SK-N-SH (cell line): ENCODE results near the gene PIGB. TPM values are rescaled to one million over a fixed set of nuclear protein-coding genes. Genes with fewer than 3 reads are reported as not detected.

Experiments used
- CTCF ChIA-PET: fragments of 300-600, 350-600 bp; formaldehyde crosslinking; extraction: SDS; loops from one replicate; lab custom pipeline; 2021; lab: Yijun Ruan, JAX
- POLR2A ChIA-PET: fragments of 350-600 bp; sonication (Branson Sonifier 250); formaldehyde crosslinking; extraction: SDS; loops from one replicate; lab custom pipeline; 2020; ENCODE audit warnings: antibody characterized with exemption, inconsistent platforms; lab: Yijun Ruan, JAX
- DNase-seq: peaks from one replicate; pipeline ENCODE4 v3.0.0; 2012
- H2AFZ ChIP-seq: fragments of 200-600 bp; sonication (generic); 2 replicates; pipeline ENCODE4 v1.8.1; 2016; ENCODE audit warnings: antibody characterized with exemption, mild to moderate bottlenecking, low read depth
- H3F3A ChIP-seq: fragments of 200-600 bp; sonication (generic); replicated peaks from 2 replicates; pipeline ENCODE3; 2016; ENCODE audit warnings: antibody characterized with exemption, mild to moderate bottlenecking; ENCODE audit not compliant: insufficient read depth
- H3K27ac ChIP-seq, 2 experiments: fragments of 200-500 bp in 1 of 2; fragments of 200-600 bp in 1 of 2; sonication (Bioruptor generic) in 1 of 2; sonication (generic), shearing (Covaris generic) in 1 of 2; 2 replicates each; pipeline versions ENCODE4 v1.5.1 to v1.6.1; 2014 to 2016; ENCODE audit warnings: low read depth in 2 of 2, inconsistent platforms in 1 of 2, low read length in 1 of 2, mild to moderate bottlenecking in 1 of 2, mixed read lengths in 1 of 2
- H3K27me3 ChIP-seq: fragments of 200-600 bp; sonication (generic), shearing (Covaris generic); 2 replicates; pipeline ENCODE4 v1.6.1; 2016; ENCODE audit warnings: mixed run types; ENCODE audit not compliant: insufficient read depth
- H3K36me3 ChIP-seq, 2 experiments: fragments of 200-500 bp in 1 of 2; fragments of 200-600 bp in 1 of 2; sonication (Bioruptor generic) in 1 of 2; sonication (generic) in 1 of 2; replicated peaks in 1 of 2; 2 replicates each; pipeline versions ENCODE3 to v1.5.1; 2014 to 2016; ENCODE audit warnings: low read length in 1 of 2, mild to moderate bottlenecking in 1 of 2; ENCODE audit not compliant: insufficient read depth in 2 of 2, control insufficient read depth in 1 of 2
- H3K4me1 ChIP-seq, 2 experiments: fragments of 200-500 bp in 1 of 2; fragments of 200-600 bp in 1 of 2; sonication (Bioruptor generic) in 1 of 2; sonication (generic), shearing (Covaris generic) in 1 of 2; 2 replicates each; pipeline versions ENCODE4 v1.5.1 to v1.6.1; 2014 to 2016; ENCODE audit warnings: low read depth in 1 of 2, low read length in 1 of 2, mixed run types in 1 of 2; ENCODE audit not compliant: insufficient read depth in 2 of 2, control insufficient read depth in 1 of 2
- H3K4me2 ChIP-seq: fragments of 200-600 bp; sonication (generic), shearing (Covaris generic); 2 replicates; pipeline ENCODE4 v1.6.1; 2017; ENCODE audit warnings: mixed run types
- H3K4me3 ChIP-seq, 2 experiments: fragments of 200-500 bp in 1 of 2; fragments of 200-600 bp in 1 of 2; sonication (Bioruptor generic) in 1 of 2; sonication (generic), shearing (Covaris generic) in 1 of 2; 2 replicates each; pipeline versions ENCODE4 v1.5.1 to v1.8.1; 2014 to 2016; ENCODE audit warnings: low read depth in 2 of 2, inconsistent platforms in 1 of 2, low read length in 1 of 2, mild to moderate bottlenecking in 1 of 2, mixed read lengths in 1 of 2, moderate library complexity in 1 of 2
- H3K79me2 ChIP-seq: fragments of 200-600 bp; sonication (generic); 2 replicates; pipeline ENCODE4 v1.8.1; 2017; ENCODE audit warnings: mild to moderate bottlenecking; ENCODE audit not compliant: insufficient read depth
- H3K9ac ChIP-seq: fragments of 200-600 bp; sonication (generic); 2 replicates; pipeline ENCODE4 v1.6.1; 2017; ENCODE audit warnings: mixed run types
- H3K9me2 ChIP-seq: fragments of 200-600 bp; sonication (generic); 2 replicates; pipeline ENCODE4 v1.6.1; 2017; ENCODE audit warnings: mixed run types
- H3K9me3 ChIP-seq: fragments of 200-600 bp; sonication (generic); 2 replicates; pipeline ENCODE4 v1.6.1; 2017; ENCODE audit warnings: mixed run types, mild to moderate bottlenecking, moderate library complexity
- H4K20me1 ChIP-seq: fragments of 200-600 bp; sonication (generic); 2 replicates; pipeline ENCODE4 v1.6.1; 2017; ENCODE audit warnings: mild to moderate bottlenecking, mixed run types; ENCODE audit not compliant: insufficient read depth
- CHD2 ChIP-seq: fragments of 150-350 bp; IDR thresholded peaks from 2 replicates; pipeline ENCODE4 v1.6.1; 2018; ENCODE audit warnings: low read length; ENCODE audit not compliant: partially characterized antibody
- CTCF ChIP-seq: fragments of 200-600 bp; sonication (generic); IDR thresholded peaks from 2 replicates; pipeline ENCODE4 v1.6.1; 2017; ENCODE audit warnings: antibody characterized with exemption, mild to moderate bottlenecking, moderate library complexity
- EP300 ChIP-seq, 2 experiments: IDR thresholded peaks; 2 replicates each; pipeline versions ENCODE4 v1.4.0 to v1.6.1; 2012; ENCODE audit warnings: borderline replicate concordance in 1 of 2, low read depth in 1 of 2, low read length in 1 of 2
- FOXM1 ChIP-seq: IDR thresholded peaks from 2 replicates; pipeline ENCODE4 v1.4.0; 2012; ENCODE audit warnings: low read depth, mild to moderate bottlenecking
- GABPA ChIP-seq: IDR thresholded peaks from 2 replicates; pipeline ENCODE4 v1.4.0; 2012; ENCODE audit warnings: low read depth, mild to moderate bottlenecking
- JUND ChIP-seq: IDR thresholded peaks from 2 replicates; pipeline ENCODE4 v1.4.0; 2012
- MAX ChIP-seq: IDR thresholded peaks from 2 replicates; pipeline ENCODE4 v1.4.0; 2012; ENCODE audit warnings: low read depth
- MXI1 ChIP-seq: IDR thresholded peaks from 2 replicates; pipeline ENCODE4 v1.6.1; 2012; ENCODE audit warnings: mild to moderate bottlenecking, low read depth, low read length, improper control_type of control experiment
- NRF1 ChIP-seq: IDR thresholded peaks from 2 replicates; pipeline ENCODE4 v1.6.1; 2012; ENCODE audit warnings: low read depth, mild to moderate bottlenecking, low read length
- PBX3 ChIP-seq: IDR thresholded peaks from 2 replicates; pipeline ENCODE4; 2012
- POLR2AphosphoS5 ChIP-seq: IDR thresholded peaks from 2 replicates; pipeline ENCODE4 v1.6.1; 2012; ENCODE audit warnings: low read depth, low read length
- RCOR1 ChIP-seq: fragments of 150-350 bp; IDR thresholded peaks from 2 replicates; pipeline ENCODE4 v1.6.1; 2017; ENCODE audit warnings: antibody characterized with exemption, low read length
- RFX5 ChIP-seq: IDR thresholded peaks from 2 replicates; pipeline ENCODE4 v1.6.1; 2012; ENCODE audit warnings: mild to moderate bottlenecking, improper control_type of control experiment, low read length
- RXRA ChIP-seq: IDR thresholded peaks from 2 replicates; pipeline ENCODE4 v1.4.0; 2012; ENCODE audit warnings: low read depth, mild to moderate bottlenecking, borderline replicate concordance
- SMC3 ChIP-seq: IDR thresholded peaks from 2 replicates; pipeline ENCODE4 v1.6.1; 2012; ENCODE audit warnings: low read depth, low read length, improper control_type of control experiment
- TAF1 ChIP-seq: IDR thresholded peaks from 2 replicates; pipeline ENCODE4 v1.6.1; 2012; ENCODE audit warnings: low read depth, mild to moderate bottlenecking, low read length, moderate library complexity, borderline replicate concordance
- TEAD4 ChIP-seq: IDR thresholded peaks from 2 replicates; pipeline ENCODE4 v1.4.0; 2012; ENCODE audit warnings: mild to moderate bottlenecking, borderline replicate concordance; ENCODE audit not compliant: insufficient read depth
- WGBS: methylation state at CpG from one replicate; pipeline ENCODE4 v1.1.6; 2017; ENCODE audit warnings: low lambda C conversion rate; 5-methylcytosine and 5-hydroxymethylcytosine counted together
- polyA plus RNA-seq, 3 experiments: library from polyadenylated mRNA; depleted of rRNA; stranded (reverse); fragments of >200 nt; gene quantifications; 2 replicates each; pipeline ENCODE4 v1.2.3, GENCODE V29; 2012

The PIGB gene
- polyA plus RNA-seq, 1 of the 3 experiments (the other 2 are of a cell fraction): 6.6 TPM

GRCh38 chr15:55319537-55320237 is 665 bp downstream of the PIGB start:
- Histone ChIP-seq H3K4me2 (peak overlapping the region; percentile 87), H3K4me1 (peaks cover 4 to 6% of the 10 kb centered on the region in 2 experiments; a peak in 3 of 4 replicates), H3K9ac (peak overlapping the region; percentile 99), H3K79me2 (peaks cover 52% of the 10 kb centered on the region), H3K27me3 (no peaks in the 10 kb centered on the region), H3K27ac (peak overlapping the region; percentile 88), H2AFZ (peak overlapping the region; percentile 93), H3K4me3 (peak overlapping the region; percentile 67 to 99), H3K36me3 (peaks cover 0 to 3% of the 10 kb centered on the region in 2 experiments), H3F3A (no peaks in the 10 kb centered on the region), H3K9me3 (no peaks in the 10 kb centered on the region), H3K9me2 (no peaks in the 10 kb centered on the region), H4K20me1 (no peaks in the 10 kb centered on the region)
- TF ChIP-seq MAX (no peak), SMC3 (no peak), CHD2 (no peak), NRF1 (no peak), RCOR1 (peak; percentile 27; the same call in 1 of the 2 replicates), EP300 (IDR thresholded peaks at IDR 0.05; ENCODE audit: borderline replicate concordance in 1 of 2, low read depth in 1 of 2, low read length in 1 of 2) (no peak), POLR2AphosphoS5 (no peak), CTCF (no peak)
- WGBS: 42% methylated on average over 4 of the region's 4 CpGs
- DNase-seq: no peak
- ChIA-PET CTCF (interaction anchor here (0.7 to 1.8 kb wide), 4 partner anchors 15 to 116 kb away, joined by 3 to 7 read pairs (median 4); partner anchors contain the start of genes CCPG1 and PIERCE2), POLR2A (interaction anchor here (0.9 to 1.7 kb wide), 3 partner anchors 12 to 123 kb away, joined by 3 to 22 read pairs (median 5); partner anchors contain the start of genes CCPG1, PIERCE2 and RSL24D1)

GRCh38 chr15:55320238-55320550 is 1.2 kb downstream of the PIGB start:
- Histone ChIP-seq H3K27me3 (no peaks in the 10 kb centered on the region), H3K9me2 (no peaks in the 10 kb centered on the region), H4K20me1 (no peaks in the 10 kb centered on the region), H2AFZ (peak overlapping the region; percentile 93), H3K4me3 (peak overlapping the region in 1 of 2 experiments; percentile 99; a peak in 1 of 4 replicates), H3K27ac (no peak overlapping the region), H3K4me2 (peak overlapping the region; percentile 87), H3K36me3 (peaks cover 0 to 3% of the 10 kb centered on the region in 2 experiments), H3K9me3 (no peaks in the 10 kb centered on the region), H3K9ac (no peak overlapping the region), H3K4me1 (peaks cover 4 to 6% of the 10 kb centered on the region in 2 experiments; a peak in 3 of 4 replicates), H3F3A (no peaks in the 10 kb centered on the region), H3K79me2 (peaks cover 47% of the 10 kb centered on the region)
- WGBS: 85% methylated on average over 2 of the region's 2 CpGs
- ChIA-PET CTCF (no interaction called here), POLR2A (no interaction called here)
- no peak for TF ChIP-seq FOXM1
- TF ChIP-seq RXRA: no peak
- no peak for TF ChIP-seq JUND
- no peak for TF ChIP-seq RFX5
- no peak for TF ChIP-seq MXI1
- no peak for TF ChIP-seq TAF1
- no peak for TF ChIP-seq MAX
- TF ChIP-seq TEAD4: no peak
- TF ChIP-seq CHD2: no peak
- no peak for TF ChIP-seq GABPA
- TF ChIP-seq PBX3: no peak
- DNase-seq: no peak
